ENCODE measurements around the gene CEP135. TPM values are rescaled to one million over a fixed set of nuclear protein-coding genes. Genes with fewer than 3 reads are reported as not detected.
"Not testable (repeated sequence)": the region's sequence is repeated elsewhere in the genome, so short reads cannot be mapped to it uniquely, and the experiment has no call there.

Gene CEP135
- total and polyA plus RNA-seq, 2 donors (not counting 3 experiments of a cell fraction or from before 2014, with no cell fraction given), result 2.8 to 15.3 TPM

GRCh38 chr4:56067826-56068225 lies 119.1 kb downstream of the CEP135 start:
- intact Hi-C loops (cut with micrococcal nuclease), result no loop called here
- DNase-seq (ENCODE audit: low read depth, low spot score) (no peak), FAIRE-seq (no peak)
- H2AFZ ChIP-seq (ENCODE audit: low read depth, low read length), result no peak overlapping the region
- H3K27ac ChIP-seq (ENCODE audit: insufficient read depth, low read depth, low read length), result no peak overlapping the region
- no peaks in the 10 kb centered on the region for H3K9me3 ChIP-seq (replicated peaks; ENCODE audit: control insufficient read depth, insufficient read depth, low read length)
- no peaks in the 10 kb centered on the region for H3K79me2 ChIP-seq (ENCODE audit: control insufficient read depth, insufficient read depth, low read length)
- ChIA-PET CTCF (no interaction called here), POLR2A (no interaction called here)
- TF ChIP-seq, protein P1, sequence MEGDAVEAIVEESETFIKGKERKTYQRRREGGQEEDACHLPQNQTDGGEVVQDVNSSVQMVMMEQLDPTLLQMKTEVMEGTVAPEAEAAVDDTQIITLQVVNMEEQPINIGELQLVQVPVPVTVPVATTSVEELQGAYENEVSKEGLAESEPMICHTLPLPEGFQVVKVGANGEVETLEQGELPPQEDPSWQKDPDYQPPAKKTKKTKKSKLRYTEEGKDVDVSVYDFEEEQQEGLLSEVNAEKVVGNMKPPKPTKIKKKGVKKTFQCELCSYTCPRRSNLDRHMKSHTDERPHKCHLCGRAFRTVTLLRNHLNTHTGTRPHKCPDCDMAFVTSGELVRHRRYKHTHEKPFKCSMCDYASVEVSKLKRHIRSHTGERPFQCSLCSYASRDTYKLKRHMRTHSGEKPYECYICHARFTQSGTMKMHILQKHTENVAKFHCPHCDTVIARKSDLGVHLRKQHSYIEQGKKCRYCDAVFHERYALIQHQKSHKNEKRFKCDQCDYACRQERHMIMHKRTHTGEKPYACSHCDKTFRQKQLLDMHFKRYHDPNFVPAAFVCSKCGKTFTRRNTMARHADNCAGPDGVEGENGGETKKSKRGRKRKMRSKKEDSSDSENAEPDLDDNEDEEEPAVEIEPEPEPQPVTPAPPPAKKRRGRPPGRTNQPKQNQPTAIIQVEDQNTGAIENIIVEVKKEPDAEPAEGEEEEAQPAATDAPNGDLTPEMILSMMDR (IDR thresholded peaks at IDR 0.05; ENCODE audit: extremely low read depth in 1 of 2, insufficient read depth in 1 of 2, low read depth in 1 of 2, low read length in 2 of 2), result no peak
- no peak for TF ChIP-seq JUN (IDR thresholded peaks at IDR 0.05; ENCODE audit: borderline replicate concordance, insufficient read depth, insufficient read length, low read depth)
- TF ChIP-seq MAX (IDR thresholded peaks at IDR 0.05; ENCODE audit: insufficient read depth, insufficient read length), result no peak
- no peak for TF ChIP-seq POLR2A (IDR thresholded peaks at IDR 0.05; ENCODE audit: low read depth, low read length)
- TF ChIP-seq EZH2 (IDR thresholded peaks at IDR 0.05; ENCODE audit: borderline replicate concordance, low read depth, low read length, severe bottlenecking), result no peak
- no peak for TF ChIP-seq POLR2AphosphoS5 (IDR thresholded peaks at IDR 0.05; ENCODE audit: insufficient read depth, low read depth, low read length)
- no peak for TF ChIP-seq MYC (IDR thresholded peaks at IDR 0.05; ENCODE audit: low read depth, low read length)
- no peak for TF ChIP-seq GATA2 (IDR thresholded peaks at IDR 0.05; ENCODE audit: insufficient read depth, insufficient read length, low read depth, low read length)
- no peak for TF ChIP-seq FOS (IDR thresholded peaks at IDR 0.05; ENCODE audit: borderline replicate concordance, insufficient read depth, low read length)
- H4K20me1 ChIP-seq (replicated peaks; ENCODE audit: control insufficient read depth, extremely low read depth, insufficient read depth, low read length), result no peaks in the 10 kb centered on the region
- dilution Hi-C loops (cut with MboI; ENCODE audit: extremely low pct_ligation_motif_present, low sequenced_read_pairs), result no loop called here
- H3K9ac ChIP-seq (replicated peaks; ENCODE audit: extremely low read depth, insufficient read depth, low read length), result no peak overlapping the region
- no peak overlapping the region for H3K4me2 ChIP-seq (ENCODE audit: insufficient read depth, low read length)
- no TSS peak for BruUV-seq (replicated peaks)
- H3K4me3 ChIP-seq (replicated peaks in 1 of 3; ENCODE audit: insufficient read depth in 1 of 3, low read depth in 1 of 3, low read length in 3 of 3), result no peak overlapping the region
- no peaks in the 10 kb centered on the region for H3K9me1 ChIP-seq (replicated peaks; ENCODE audit: control insufficient read depth, extremely low read depth, insufficient read depth, low read length)
- H3K4me1 ChIP-seq (ENCODE audit: control insufficient read depth, extremely low read depth, insufficient read depth, low read length), result no peaks in the 10 kb centered on the region
- no peaks in the 10 kb centered on the region for H3K36me3 ChIP-seq (ENCODE audit: control insufficient read depth in 2 of 2, extremely low read depth in 1 of 2, insufficient read depth in 2 of 2, low read length in 2 of 2)
- H3K27me3 ChIP-seq (ENCODE audit: control insufficient read depth in 2 of 2, insufficient read depth in 2 of 2, low read length in 2 of 2), result no peaks in the 10 kb centered on the region

- H3K79me2 ChIP-seq (ENCODE audit: control insufficient read depth, insufficient read depth, low read length); H3K36me3 ChIP-seq (ENCODE audit: control insufficient read depth in 2 of 2, extremely low read depth in 1 of 2, insufficient read depth in 2 of 2, low read length in 2 of 2); CTCF ChIA-PET; H3K4me2 ChIP-seq (ENCODE audit: insufficient read depth, low read length); POLR2A ChIA-PET; H3K9me1 ChIP-seq (replicated peaks; ENCODE audit: control insufficient read depth, extremely low read depth, insufficient read depth, low read length); H3K27ac ChIP-seq (ENCODE audit: insufficient read depth, low read depth, low read length); BruUV-seq (replicated peaks); DNase-seq (ENCODE audit: low read depth, low spot score); H4K20me1 ChIP-seq (replicated peaks; ENCODE audit: control insufficient read depth, extremely low read depth, insufficient read depth, low read length); H3K27me3 ChIP-seq (ENCODE audit: control insufficient read depth in 2 of 2, insufficient read depth in 2 of 2, low read length in 2 of 2); H3K4me1 ChIP-seq (ENCODE audit: control insufficient read depth, extremely low read depth, insufficient read depth, low read length); H3K4me3 ChIP-seq (replicated peaks in 1 of 3; ENCODE audit: insufficient read depth in 1 of 3, low read depth in 1 of 3, low read length in 3 of 3); intact Hi-C loops (cut with micrococcal nuclease); dilution Hi-C loops (cut with MboI; ENCODE audit: extremely low pct_ligation_motif_present, low sequenced_read_pairs); H2AFZ ChIP-seq (ENCODE audit: low read depth, low read length); H3K9me3 ChIP-seq (replicated peaks; ENCODE audit: control insufficient read depth, insufficient read depth, low read length); FAIRE-seq; H3K9ac ChIP-seq (replicated peaks; ENCODE audit: extremely low read depth, insufficient read depth, low read length): not testable (repeated sequence)
Measured at GRCh38 chr4:56072730-56073129, 124.0 kb downstream of the CEP135 start.
